GM12872 (cell line): ENCODE data around the gene POLR3B.

Experiments used
- TF ChIP-seq, protein P1 (sequence below): IDR thresholded peaks from 3 replicates; pipeline ENCODE4 v1.5.1; 2011; ENCODE audit warnings: low read depth, mild to moderate bottlenecking, low read length, moderate library complexity; ENCODE audit not compliant: insufficient read depth

POLR3B gene

DNA sequence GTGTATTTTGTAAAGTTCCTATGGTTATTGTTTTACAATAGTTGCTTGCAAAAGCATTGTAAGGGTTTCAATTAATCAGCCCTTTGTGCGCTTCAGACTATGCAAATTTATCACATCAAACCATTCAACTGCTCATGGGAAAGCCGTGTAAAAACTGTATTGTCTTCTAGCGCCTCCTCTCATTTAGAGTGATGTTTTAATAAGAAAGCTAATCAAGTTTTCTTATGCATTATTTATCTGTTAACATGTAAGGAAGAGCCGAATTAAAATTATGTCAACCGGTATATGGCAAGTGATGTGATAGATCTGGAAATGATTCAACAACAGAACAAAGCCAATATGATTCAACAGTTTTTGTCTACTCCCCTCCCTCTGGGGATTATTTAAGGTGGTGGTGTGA, 132.7 kb downstream of the POLR3B start:
- TF ChIP-seq, protein P1, sequence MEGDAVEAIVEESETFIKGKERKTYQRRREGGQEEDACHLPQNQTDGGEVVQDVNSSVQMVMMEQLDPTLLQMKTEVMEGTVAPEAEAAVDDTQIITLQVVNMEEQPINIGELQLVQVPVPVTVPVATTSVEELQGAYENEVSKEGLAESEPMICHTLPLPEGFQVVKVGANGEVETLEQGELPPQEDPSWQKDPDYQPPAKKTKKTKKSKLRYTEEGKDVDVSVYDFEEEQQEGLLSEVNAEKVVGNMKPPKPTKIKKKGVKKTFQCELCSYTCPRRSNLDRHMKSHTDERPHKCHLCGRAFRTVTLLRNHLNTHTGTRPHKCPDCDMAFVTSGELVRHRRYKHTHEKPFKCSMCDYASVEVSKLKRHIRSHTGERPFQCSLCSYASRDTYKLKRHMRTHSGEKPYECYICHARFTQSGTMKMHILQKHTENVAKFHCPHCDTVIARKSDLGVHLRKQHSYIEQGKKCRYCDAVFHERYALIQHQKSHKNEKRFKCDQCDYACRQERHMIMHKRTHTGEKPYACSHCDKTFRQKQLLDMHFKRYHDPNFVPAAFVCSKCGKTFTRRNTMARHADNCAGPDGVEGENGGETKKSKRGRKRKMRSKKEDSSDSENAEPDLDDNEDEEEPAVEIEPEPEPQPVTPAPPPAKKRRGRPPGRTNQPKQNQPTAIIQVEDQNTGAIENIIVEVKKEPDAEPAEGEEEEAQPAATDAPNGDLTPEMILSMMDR: no peak

GRCh38 chr12:106492857-106493256, 135.3 kb downstream of the POLR3B start:
- TF ChIP-seq, protein P1: no peak

- TF ChIP-seq, protein P1: no peak
Observed at GRCh38 chr12:106493531-106493930, 136.0 kb downstream of the POLR3B start.

- TF ChIP-seq, protein P1: no peak
Observed at GRCh38 chr12:106495354-106495965, 137.9 kb downstream of the POLR3B start.

GRCh38 chr12:106498056-106498455, 140.5 kb downstream of the POLR3B start:
- TF ChIP-seq, protein P1: no peak

GRCh38 chr12:106499628-106500027, 142.1 kb downstream of the POLR3B start:
- TF ChIP-seq, protein P1: no peak

DNA sequence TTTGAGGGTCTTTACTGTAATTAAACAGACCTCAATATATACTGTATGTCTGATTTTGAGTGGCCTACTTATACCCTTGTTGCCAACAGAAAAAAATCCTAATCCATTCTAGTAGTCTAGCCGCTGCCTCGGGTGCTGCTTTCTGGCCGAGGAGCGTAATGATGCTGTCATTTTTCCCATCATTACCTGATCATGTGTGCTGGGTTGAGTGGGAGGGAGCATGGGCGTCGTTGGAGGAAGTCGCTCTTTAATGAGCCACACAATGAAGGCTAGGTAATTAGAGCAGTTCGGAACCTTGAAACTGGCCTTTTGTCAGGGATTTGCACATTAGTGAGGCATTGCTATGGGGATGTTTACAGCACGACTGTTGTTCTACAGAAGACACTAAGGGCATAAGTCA, 149.1 kb downstream of the POLR3B start:
- TF ChIP-seq, protein P1: no peak
